ENCODE results near the gene DGKD.

DGKD gene

DNA sequence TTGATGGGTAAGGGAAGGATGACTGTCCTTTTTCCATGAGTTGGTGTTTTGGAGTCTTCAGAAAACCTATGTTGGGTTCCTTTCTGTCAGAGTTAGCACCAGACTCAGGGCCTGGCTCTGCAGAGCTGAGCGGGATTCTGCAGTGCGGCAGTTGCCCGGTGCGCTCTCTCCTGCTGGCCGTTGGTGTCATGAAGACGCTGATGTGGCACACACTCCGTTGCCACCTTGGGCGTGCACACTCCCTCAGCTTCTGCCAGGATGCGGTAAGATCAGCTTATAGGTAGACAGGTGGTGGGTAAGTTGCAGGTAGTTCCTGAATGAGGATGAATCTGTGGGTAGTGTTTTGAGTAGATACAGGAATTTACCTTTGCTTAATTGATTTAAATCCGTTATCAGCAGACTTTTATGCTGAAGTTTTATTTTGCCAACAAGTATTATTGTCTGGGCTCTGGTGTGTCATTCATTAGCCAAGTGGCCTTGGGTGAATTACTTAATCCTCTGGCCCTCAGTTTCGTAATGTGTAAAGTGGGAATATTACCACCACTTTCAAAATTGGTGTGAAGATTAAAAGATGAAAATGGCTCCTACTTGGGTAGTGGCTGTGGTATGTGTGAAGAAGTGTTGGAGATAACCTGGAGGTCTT lies 26.8 kb downstream of the DGKD start:
- no peak overlapping the region for H3K4me3 ChIP-seq (ENCODE audit: low read depth in 1 of 2, low read length in 2 of 2)
- H3K4me2 ChIP-seq (ENCODE audit: insufficient read depth, low read length) = no peak overlapping the region
- peaks cover 31% of the 10 kb centered on the region for H4K20me1 ChIP-seq (ENCODE audit: insufficient read depth, low read length)
- H3K9me3 ChIP-seq (ENCODE audit: insufficient read depth, low read length, severe bottlenecking) = no peaks in the 10 kb centered on the region
- TF ChIP-seq EZH2 (IDR thresholded peaks at IDR 0.05; ENCODE audit: borderline replicate concordance, low read depth, low read length, severe bottlenecking) = no peak
- TF ChIP-seq, protein P1, sequence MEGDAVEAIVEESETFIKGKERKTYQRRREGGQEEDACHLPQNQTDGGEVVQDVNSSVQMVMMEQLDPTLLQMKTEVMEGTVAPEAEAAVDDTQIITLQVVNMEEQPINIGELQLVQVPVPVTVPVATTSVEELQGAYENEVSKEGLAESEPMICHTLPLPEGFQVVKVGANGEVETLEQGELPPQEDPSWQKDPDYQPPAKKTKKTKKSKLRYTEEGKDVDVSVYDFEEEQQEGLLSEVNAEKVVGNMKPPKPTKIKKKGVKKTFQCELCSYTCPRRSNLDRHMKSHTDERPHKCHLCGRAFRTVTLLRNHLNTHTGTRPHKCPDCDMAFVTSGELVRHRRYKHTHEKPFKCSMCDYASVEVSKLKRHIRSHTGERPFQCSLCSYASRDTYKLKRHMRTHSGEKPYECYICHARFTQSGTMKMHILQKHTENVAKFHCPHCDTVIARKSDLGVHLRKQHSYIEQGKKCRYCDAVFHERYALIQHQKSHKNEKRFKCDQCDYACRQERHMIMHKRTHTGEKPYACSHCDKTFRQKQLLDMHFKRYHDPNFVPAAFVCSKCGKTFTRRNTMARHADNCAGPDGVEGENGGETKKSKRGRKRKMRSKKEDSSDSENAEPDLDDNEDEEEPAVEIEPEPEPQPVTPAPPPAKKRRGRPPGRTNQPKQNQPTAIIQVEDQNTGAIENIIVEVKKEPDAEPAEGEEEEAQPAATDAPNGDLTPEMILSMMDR (IDR thresholded peaks at IDR 0.05; ENCODE audit: borderline replicate concordance, extremely low read depth, low read length, poor library complexity, severe bottlenecking) = no peak
- H3K27me3 ChIP-seq (ENCODE audit: insufficient read depth, low read length, poor library complexity) = no peaks in the 10 kb centered on the region
- H3K79me2 ChIP-seq (ENCODE audit: insufficient read depth, low read length) = peaks cover 36% of the 10 kb centered on the region
- no peak overlapping the region for H3K27ac ChIP-seq (ENCODE audit: low read length)
- no peak overlapping the region for H3K9ac ChIP-seq (ENCODE audit: low read depth, low read length)
- no peak for DNase-seq
- H3K36me3 ChIP-seq (ENCODE audit: insufficient read depth, low read length) = 0 out of 2 replicates have a peak, but pooled peaks cover 5% of the 10 kb centered on the region
- H3K4me1 ChIP-seq (ENCODE audit: insufficient read depth, low read length) = no peaks in the 10 kb centered on the region
- no peak for ATAC-seq (ENCODE audit: insufficient read depth, low read depth)
- no peak overlapping the region for H2AFZ ChIP-seq (ENCODE audit: low read depth, low read length)

DNA sequence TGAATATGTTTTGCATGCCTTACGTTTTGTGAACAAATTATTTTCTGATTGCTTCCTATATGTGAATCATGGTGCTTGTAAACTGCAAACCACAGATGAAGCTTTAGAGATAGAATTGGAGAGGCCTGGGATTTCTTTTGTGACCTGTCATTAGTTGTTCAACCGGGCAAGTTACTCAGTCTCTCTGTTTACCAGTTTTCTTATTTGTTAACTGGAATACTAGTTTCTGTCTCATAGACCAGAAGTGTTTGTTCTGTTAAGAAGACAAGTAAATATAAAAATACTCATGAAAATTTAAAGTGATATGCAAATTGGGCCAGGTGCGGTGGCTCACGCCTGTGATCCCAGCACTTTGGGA lies 27.3 kb downstream of the DGKD start:
- Histone ChIP-seq H3K36me3 (ENCODE audit: insufficient read depth, low read length) (0 out of 2 replicates have a peak, but pooled peaks cover 5% of the 10 kb centered on the region), H3K9me3 (ENCODE audit: insufficient read depth, low read length, severe bottlenecking) (no peaks in the 10 kb centered on the region), H3K79me2 (ENCODE audit: insufficient read depth, low read length) (peaks cover 38% of the 10 kb centered on the region), H3K4me1 (ENCODE audit: insufficient read depth, low read length) (no peaks in the 10 kb centered on the region), H3K9ac (ENCODE audit: low read depth, low read length) (no peak overlapping the region), H3K27ac (ENCODE audit: low read length) (no peak overlapping the region), H3K4me2 (ENCODE audit: insufficient read depth, low read length) (no peak overlapping the region), H2AFZ (ENCODE audit: low read depth, low read length) (no peak overlapping the region), H3K4me3 (ENCODE audit: low read depth in 1 of 2, low read length in 2 of 2) (no peak overlapping the region), H3K27me3 (ENCODE audit: insufficient read depth, low read length, poor library complexity) (no peaks in the 10 kb centered on the region), H4K20me1 (ENCODE audit: insufficient read depth, low read length) (peaks cover 34% of the 10 kb centered on the region)
- ATAC-seq (ENCODE audit: insufficient read depth, low read depth) (no peak), DNase-seq (no peak)
- TF ChIP-seq EZH2 (IDR thresholded peaks at IDR 0.05; ENCODE audit: borderline replicate concordance, low read depth, low read length, severe bottlenecking) = no peak
- TF ChIP-seq, protein P1 (IDR thresholded peaks at IDR 0.05; ENCODE audit: borderline replicate concordance, extremely low read depth, low read length, poor library complexity, severe bottlenecking) = no peak

DNA sequence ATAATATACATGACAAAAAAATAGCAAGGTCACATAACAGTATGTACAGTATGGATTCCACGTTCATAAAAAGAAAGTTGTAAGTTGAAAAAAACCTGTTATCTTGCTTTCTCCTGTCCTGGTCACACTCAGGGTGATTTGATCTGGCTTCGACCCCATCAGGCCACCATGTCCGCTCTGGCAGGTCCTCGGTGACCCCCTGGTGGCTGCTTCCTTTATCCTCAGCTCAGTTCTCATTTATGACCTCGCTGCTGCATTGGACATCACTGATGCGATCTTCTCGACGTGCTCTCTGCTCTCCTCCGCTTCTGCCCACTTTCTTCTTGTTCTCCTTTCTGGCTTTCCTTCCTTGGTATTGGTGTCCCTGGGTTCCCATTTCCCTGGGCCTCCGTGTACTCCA lies 29.7 kb downstream of the DGKD start:
- no peak for TF ChIP-seq EZH2 (IDR thresholded peaks at IDR 0.05; ENCODE audit: borderline replicate concordance, low read depth, low read length, severe bottlenecking)
- TF ChIP-seq, protein P1 (IDR thresholded peaks at IDR 0.05; ENCODE audit: borderline replicate concordance, extremely low read depth, low read length, poor library complexity, severe bottlenecking) = no peak
- Histone ChIP-seq H3K4me1 (ENCODE audit: insufficient read depth, low read length) (no peaks in the 10 kb centered on the region), H3K4me2 (ENCODE audit: insufficient read depth, low read length) (no peak overlapping the region)

More for the DNA sequence above, 29.7 kb downstream of the DGKD start:
- ATAC-seq (ENCODE audit: insufficient read depth, low read depth) (no peak), DNase-seq (no peak)
- H3K79me2 ChIP-seq (ENCODE audit: insufficient read depth, low read length) = peaks cover 45% of the 10 kb centered on the region
- H4K20me1 ChIP-seq (ENCODE audit: insufficient read depth, low read length) = peaks cover 34% of the 10 kb centered on the region
- no peak overlapping the region for H3K9ac ChIP-seq (ENCODE audit: low read depth, low read length)
- H3K27me3 ChIP-seq (ENCODE audit: insufficient read depth, low read length, poor library complexity) = no peaks in the 10 kb centered on the region
- H3K36me3 ChIP-seq (ENCODE audit: insufficient read depth, low read length) = no peaks in the 10 kb centered on the region
- H2AFZ ChIP-seq (ENCODE audit: low read depth, low read length) = no peak overlapping the region
- no peaks in the 10 kb centered on the region for H3K9me3 ChIP-seq (ENCODE audit: insufficient read depth, low read length, severe bottlenecking)
- no peak overlapping the region for H3K4me3 ChIP-seq (ENCODE audit: low read depth in 1 of 2, low read length in 2 of 2)
- H3K27ac ChIP-seq (ENCODE audit: low read length) = no peak overlapping the region
